ENCODE results near the gene SLC25A26.

Gene SLC25A26

DNA sequence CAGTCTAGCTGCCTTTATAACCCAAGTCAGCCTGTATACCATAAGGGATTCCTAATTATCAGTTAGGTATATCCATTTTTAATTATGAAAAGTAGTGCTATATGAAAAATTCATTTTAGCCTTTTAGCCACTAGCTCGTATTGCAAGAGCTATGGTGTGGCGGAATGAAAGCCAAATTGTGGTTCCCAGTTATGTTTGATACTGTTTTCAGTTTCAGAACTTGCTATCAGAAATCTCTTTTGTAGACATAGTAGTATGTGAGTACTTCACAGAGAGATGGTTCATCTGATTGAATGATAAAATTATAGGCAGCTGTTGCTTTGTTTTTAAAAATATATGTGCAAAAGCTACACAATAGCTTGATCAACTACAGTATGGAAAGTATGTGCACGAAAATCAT, 134.6 kb downstream of the SLC25A26 start:
- Histone ChIP-seq H3K9me3 (ENCODE audit: control extremely low read depth in 1 of 5, control insufficient read depth in 4 of 5, insufficient read depth in 2 of 5, low read depth in 1 of 5, low read length in 4 of 5) (no peaks in the 10 kb centered on the region), H3K4me3 (ENCODE audit: control insufficient read depth in 1 of 7, extremely low read depth in 1 of 7, insufficient read depth in 4 of 7, low read depth in 2 of 7, low read length in 6 of 7) (no peak overlapping the region), H3K27ac (ENCODE audit: insufficient read depth in 1 of 2, low read depth in 1 of 2, low read length in 2 of 2, poor library complexity in 1 of 2, severe bottlenecking in 2 of 2) (no peak overlapping the region), H3K4me1 (ENCODE audit: control extremely low read depth in 1 of 4, control insufficient read depth in 4 of 4, insufficient read depth in 4 of 4, low read length in 3 of 4) (no peaks in the 10 kb centered on the region), H3K36me3 (ENCODE audit: control insufficient read depth in 4 of 4, insufficient read depth in 4 of 4, low read length in 3 of 4) (no peaks in the 10 kb centered on the region), H3K27me3 (replicated peaks in 2 of 5; ENCODE audit: control insufficient read depth in 4 of 5, insufficient read depth in 5 of 5, low read length in 4 of 5) (no peaks in the 10 kb centered on the region)
- ChIA-PET CTCF (interaction anchor here (1.9 kb wide), 1 partner anchor 12 kb away, joined by 5 read pairs; no protein-coding TSS in a partner anchor), POLR2A (no interaction called here)
- no CpG with 5 or more reads among the region's 3 CpGs for WGBS (ENCODE audit: insufficient coverage)
- DNase-seq: no peak

- no peak for DNase-seq
- no peaks in the 10 kb centered on the region for H3K27me3 ChIP-seq (replicated peaks in 2 of 5; ENCODE audit: control insufficient read depth in 4 of 5, insufficient read depth in 5 of 5, low read length in 4 of 5)
- H3K9me3 ChIP-seq (ENCODE audit: control extremely low read depth in 1 of 5, control insufficient read depth in 4 of 5, insufficient read depth in 2 of 5, low read depth in 1 of 5, low read length in 4 of 5): no peaks in the 10 kb centered on the region
- H3K4me1 ChIP-seq (ENCODE audit: control extremely low read depth in 1 of 4, control insufficient read depth in 4 of 4, insufficient read depth in 4 of 4, low read length in 3 of 4): no peaks in the 10 kb centered on the region
- CTCF ChIA-PET: interaction anchor here (1.1 kb wide), 1 partner anchor 52 kb away, joined by 4 read pairs; no protein-coding TSS in a partner anchor
- H3K36me3 ChIP-seq (ENCODE audit: control insufficient read depth in 4 of 4, insufficient read depth in 4 of 4, low read length in 3 of 4): no peaks in the 10 kb centered on the region
- POLR2A ChIA-PET: no interaction called here
- H3K27ac ChIP-seq (ENCODE audit: insufficient read depth in 1 of 2, low read depth in 1 of 2, low read length in 2 of 2, poor library complexity in 1 of 2, severe bottlenecking in 2 of 2): no peak overlapping the region
- WGBS (ENCODE audit: insufficient coverage): 100% methylated on average over 1 of the region's 1 CpG
- no peak overlapping the region for H3K4me3 ChIP-seq (ENCODE audit: control insufficient read depth in 1 of 7, extremely low read depth in 1 of 7, insufficient read depth in 4 of 7, low read depth in 2 of 7, low read length in 6 of 7)
Observed at GRCh38 chr3:66355997-66356396, 135.2 kb downstream of the SLC25A26 start.

DNA sequence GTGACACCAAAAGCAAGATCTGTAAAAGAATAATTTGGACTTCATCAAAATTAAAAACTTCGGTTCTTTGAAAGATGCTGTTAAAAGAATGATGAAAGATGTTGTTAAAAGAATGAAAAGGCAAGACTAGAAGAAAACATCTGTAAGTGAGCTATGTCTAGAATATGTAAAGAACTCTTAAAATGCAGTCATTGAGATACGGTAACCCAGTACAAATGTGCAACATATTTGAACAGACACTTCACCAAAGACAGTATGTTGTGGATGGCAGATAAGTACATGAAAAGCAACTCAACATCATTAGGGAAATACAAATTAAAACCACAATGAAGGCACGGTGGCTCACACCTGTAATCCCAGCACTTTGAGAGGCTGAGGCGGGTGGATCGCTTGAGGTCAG, 140.6 kb downstream of the SLC25A26 start:
- Histone ChIP-seq H3K27ac (ENCODE audit: insufficient read depth in 1 of 2, low read depth in 1 of 2, low read length in 2 of 2, poor library complexity in 1 of 2, severe bottlenecking in 2 of 2) (no peak overlapping the region), H3K4me1 (ENCODE audit: control extremely low read depth in 1 of 4, control insufficient read depth in 4 of 4, insufficient read depth in 4 of 4, low read length in 3 of 4) (no peaks in the 10 kb centered on the region), H3K27me3 (replicated peaks in 2 of 5; ENCODE audit: control insufficient read depth in 4 of 5, insufficient read depth in 5 of 5, low read length in 4 of 5) (no peaks in the 10 kb centered on the region), H3K4me3 (ENCODE audit: control insufficient read depth in 1 of 7, extremely low read depth in 1 of 7, insufficient read depth in 4 of 7, low read depth in 2 of 7, low read length in 6 of 7) (no peak overlapping the region), H3K36me3 (ENCODE audit: control insufficient read depth in 4 of 4, insufficient read depth in 4 of 4, low read length in 3 of 4) (peaks cover 0 to 3% (median 0%) of the 10 kb centered on the region in 4 experiments), H3K9me3 (ENCODE audit: control extremely low read depth in 1 of 5, control insufficient read depth in 4 of 5, insufficient read depth in 2 of 5, low read depth in 1 of 5, low read length in 4 of 5) (no peaks in the 10 kb centered on the region)
- ChIA-PET CTCF (no interaction called here), POLR2A (no interaction called here)
- no peak for DNase-seq
- 100% methylated on average over 4 of the region's 5 CpGs for WGBS (ENCODE audit: insufficient coverage)

GRCh38 chr3:66362541-66362941, 141.7 kb downstream of the SLC25A26 start:
- DNase-seq: no peak
- 100% methylated on average over 1 of the region's 3 CpGs for WGBS (ENCODE audit: insufficient coverage)

DNA sequence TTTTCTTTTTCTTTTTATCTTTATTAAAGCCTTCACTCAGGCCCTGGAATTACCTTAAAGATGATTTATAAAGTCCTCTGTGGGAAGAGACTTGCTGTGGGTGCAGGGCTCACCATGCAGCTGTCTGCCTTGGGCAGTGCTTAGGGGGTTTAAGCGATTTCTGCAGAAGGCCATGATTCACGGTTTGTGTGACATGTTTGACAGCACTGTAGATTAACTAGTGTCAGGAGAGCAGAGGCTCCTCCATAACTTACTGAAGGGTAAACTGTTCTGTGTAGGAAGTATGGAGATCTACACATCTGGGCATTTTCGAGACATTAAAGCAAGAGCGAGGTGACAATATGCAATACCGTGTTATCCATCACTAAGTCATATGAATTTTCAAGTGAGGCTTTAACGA, 142.3 kb downstream of the SLC25A26 start:
- no peak for DNase-seq
- H3K36me3 ChIP-seq (ENCODE audit: control insufficient read depth in 4 of 4, insufficient read depth in 4 of 4, low read length in 3 of 4): peaks cover 0 to 3% (median 0%) of the 10 kb centered on the region in 4 experiments
- no peaks in the 10 kb centered on the region for H3K9me3 ChIP-seq (ENCODE audit: control extremely low read depth in 1 of 5, control insufficient read depth in 4 of 5, insufficient read depth in 2 of 5, low read depth in 1 of 5, low read length in 4 of 5)
- WGBS (ENCODE audit: insufficient coverage): 100% methylated on average over 5 of the region's 6 CpGs
- no peak overlapping the region for H3K27ac ChIP-seq (ENCODE audit: insufficient read depth in 1 of 2, low read depth in 1 of 2, low read length in 2 of 2, poor library complexity in 1 of 2, severe bottlenecking in 2 of 2)
- H3K4me3 ChIP-seq (ENCODE audit: control insufficient read depth in 1 of 7, extremely low read depth in 1 of 7, insufficient read depth in 4 of 7, low read depth in 2 of 7, low read length in 6 of 7): no peak overlapping the region
- H3K4me1 ChIP-seq (ENCODE audit: control extremely low read depth in 1 of 4, control insufficient read depth in 4 of 4, insufficient read depth in 4 of 4, low read length in 3 of 4): no peaks in the 10 kb centered on the region
- CTCF ChIA-PET: no interaction called here
- POLR2A ChIA-PET: interaction anchor here (0.6 kb wide), 1 partner anchor 91 kb away, joined by 6 read pairs; no protein-coding TSS in a partner anchor
- no peaks in the 10 kb centered on the region for H3K27me3 ChIP-seq (replicated peaks in 2 of 5; ENCODE audit: control insufficient read depth in 4 of 5, insufficient read depth in 5 of 5, low read length in 4 of 5)

More at GRCh38 chr3:66362541-66362941, 141.7 kb downstream of the SLC25A26 start:
- H3K27me3 ChIP-seq (replicated peaks in 2 of 5; ENCODE audit: control insufficient read depth in 4 of 5, insufficient read depth in 5 of 5, low read length in 4 of 5): no peaks in the 10 kb centered on the region
- H3K4me3 ChIP-seq (ENCODE audit: control insufficient read depth in 1 of 7, extremely low read depth in 1 of 7, insufficient read depth in 4 of 7, low read depth in 2 of 7, low read length in 6 of 7): no peak overlapping the region
- ChIA-PET CTCF (interaction anchor here (0.7 kb wide), 1 partner anchor 16 kb away, joined by 3 read pairs; no protein-coding TSS in a partner anchor), POLR2A (no interaction called here)
- H3K9me3 ChIP-seq (ENCODE audit: control extremely low read depth in 1 of 5, control insufficient read depth in 4 of 5, insufficient read depth in 2 of 5, low read depth in 1 of 5, low read length in 4 of 5): no peaks in the 10 kb centered on the region
- H3K27ac ChIP-seq (ENCODE audit: insufficient read depth in 1 of 2, low read depth in 1 of 2, low read length in 2 of 2, poor library complexity in 1 of 2, severe bottlenecking in 2 of 2): no peak overlapping the region
- peaks cover 0 to 3% (median 0%) of the 10 kb centered on the region in 4 experiments for H3K36me3 ChIP-seq (ENCODE audit: control insufficient read depth in 4 of 4, insufficient read depth in 4 of 4, low read length in 3 of 4)
- H3K4me1 ChIP-seq (ENCODE audit: control extremely low read depth in 1 of 4, control insufficient read depth in 4 of 4, insufficient read depth in 4 of 4, low read length in 3 of 4): no peaks in the 10 kb centered on the region

GRCh38 chr3:66365080-66365479, 144.3 kb downstream of the SLC25A26 start:
- Histone ChIP-seq H3K36me3 (ENCODE audit: control insufficient read depth in 4 of 4, insufficient read depth in 4 of 4, low read length in 3 of 4) (peaks cover 0 to 3% (median 0%) of the 10 kb centered on the region in 4 experiments), H3K4me1 (ENCODE audit: control extremely low read depth in 1 of 4, control insufficient read depth in 4 of 4, insufficient read depth in 4 of 4, low read length in 3 of 4) (no peaks in the 10 kb centered on the region), H3K4me3 (ENCODE audit: control insufficient read depth in 1 of 7, extremely low read depth in 1 of 7, insufficient read depth in 4 of 7, low read depth in 2 of 7, low read length in 6 of 7) (no peak overlapping the region), H3K27me3 (replicated peaks in 2 of 5; ENCODE audit: control insufficient read depth in 4 of 5, insufficient read depth in 5 of 5, low read length in 4 of 5) (no peaks in the 10 kb centered on the region), H3K27ac (ENCODE audit: insufficient read depth in 1 of 2, low read depth in 1 of 2, low read length in 2 of 2, poor library complexity in 1 of 2, severe bottlenecking in 2 of 2) (no peak overlapping the region), H3K9me3 (ENCODE audit: control extremely low read depth in 1 of 5, control insufficient read depth in 4 of 5, insufficient read depth in 2 of 5, low read depth in 1 of 5, low read length in 4 of 5) (no peaks in the 10 kb centered on the region)
- POLR2A ChIA-PET: no interaction called here
- 100% methylated on average over 2 of the region's 5 CpGs for WGBS (ENCODE audit: insufficient coverage)
- CTCF ChIA-PET: no interaction called here
- no peak for DNase-seq

DNA sequence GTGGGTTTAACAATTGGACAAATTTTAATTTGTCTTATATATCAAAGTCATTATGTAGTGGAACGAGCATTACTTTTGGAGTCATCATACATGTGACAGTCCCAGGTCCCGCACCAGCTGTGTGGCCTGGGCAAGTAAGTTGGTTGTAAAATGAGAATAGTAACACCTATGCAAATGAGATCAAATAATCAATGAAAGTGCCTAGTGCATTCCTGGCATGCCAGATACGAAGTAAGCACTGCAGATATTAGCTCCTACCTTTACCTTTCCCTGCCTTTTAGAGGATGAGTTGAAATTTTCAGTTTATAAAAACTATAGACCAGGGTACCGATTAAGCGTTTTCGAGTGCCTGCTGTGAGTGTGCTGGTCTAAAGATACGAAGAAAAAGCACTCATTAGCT, 145.9 kb downstream of the SLC25A26 start:
- Histone ChIP-seq H3K4me3 (ENCODE audit: control insufficient read depth in 1 of 7, extremely low read depth in 1 of 7, insufficient read depth in 4 of 7, low read depth in 2 of 7, low read length in 6 of 7) (no peak overlapping the region), H3K9me3 (ENCODE audit: control extremely low read depth in 1 of 5, control insufficient read depth in 4 of 5, insufficient read depth in 2 of 5, low read depth in 1 of 5, low read length in 4 of 5) (no peaks in the 10 kb centered on the region), H3K36me3 (ENCODE audit: control insufficient read depth in 4 of 4, insufficient read depth in 4 of 4, low read length in 3 of 4) (peaks cover 0 to 7% (median 3%) of the 10 kb centered on the region in 4 experiments), H3K27me3 (replicated peaks in 2 of 5; ENCODE audit: control insufficient read depth in 4 of 5, insufficient read depth in 5 of 5, low read length in 4 of 5) (no peaks in the 10 kb centered on the region), H3K4me1 (ENCODE audit: control extremely low read depth in 1 of 4, control insufficient read depth in 4 of 4, insufficient read depth in 4 of 4, low read length in 3 of 4) (no peaks in the 10 kb centered on the region), H3K27ac (ENCODE audit: insufficient read depth in 1 of 2, low read depth in 1 of 2, low read length in 2 of 2, poor library complexity in 1 of 2, severe bottlenecking in 2 of 2) (no peak overlapping the region)
- CTCF ChIA-PET: interaction anchor here (1.5 kb wide), 1 partner anchor 11 kb away, joined by 5 read pairs; no protein-coding TSS in a partner anchor
- 100% methylated on average over 4 of the region's 7 CpGs for WGBS (ENCODE audit: insufficient coverage)
- DNase-seq: no peak
- POLR2A ChIA-PET: no interaction called here

Measured in common myeloid progenitor, CD34-positive (primary cell).